Parathyroid adenoma (tissue), 2 donors: Measurements from ENCODE around the gene SLC11A2.

ENCODE experiments used
- H2AFZ ChIP-seq: fragments of 300-600 bp; sonication (generic); one replicate; pipeline ENCODE4 v1.7.0; 2017; ENCODE audit warnings: antibody characterized with exemption, mild to moderate bottlenecking
- H3K27ac ChIP-seq: fragments of 300-600 bp; sonication (generic); one replicate; pipeline ENCODE4 v1.7.0; 2017
- H3K27me3 ChIP-seq: fragments of 300-600 bp; sonication (generic); one replicate; pipeline ENCODE4 v1.7.0; 2017; ENCODE audit warnings: low read length; ENCODE audit not compliant: control insufficient read depth, insufficient read depth
- H3K36me3 ChIP-seq: fragments of 300-600 bp; sonication (generic); one replicate; pipeline ENCODE4 v1.7.0; 2017; ENCODE audit warnings: low read length; ENCODE audit not compliant: control insufficient read depth, insufficient read depth
- H3K4me1 ChIP-seq: fragments of 300-600 bp; sonication (generic); one replicate; pipeline ENCODE4 v1.7.0; 2017; ENCODE audit warnings: control low read depth
- H3K4me2 ChIP-seq: fragments of 300-600 bp; sonication (generic); one replicate; pipeline ENCODE4 v1.7.0; 2017; ENCODE audit warnings: low read length
- H3K4me3 ChIP-seq: fragments of 300-600 bp; sonication (generic); one replicate; pipeline ENCODE4 v1.7.0; 2017; ENCODE audit warnings: low read depth, low read length
- H3K79me2 ChIP-seq: fragments of 300-600 bp; sonication (generic); one replicate; pipeline ENCODE4 v1.7.0; 2017; ENCODE audit warnings: control low read depth
- H3K9ac ChIP-seq: fragments of 300-600 bp; sonication (generic); one replicate; pipeline ENCODE4 v1.7.0; 2017; ENCODE audit warnings: mild to moderate bottlenecking
- H3K9me3 ChIP-seq: fragments of 300-600 bp; sonication (generic); one replicate; pipeline ENCODE4 v1.7.0; 2017; ENCODE audit warnings: low read length; ENCODE audit not compliant: control insufficient read depth
- CTCF ChIP-seq: fragments of 300-600 bp; sonication (generic); IDR thresholded peaks from one replicate; pipeline ENCODE4 v1.7.0; 2017; ENCODE audit warnings: antibody characterized with exemption, mild to moderate bottlenecking
- donor health status: primary hyperparathyroidism.

SLC11A2 gene

GRCh38 chr12:51004504-51004903, 21.7 kb downstream of the SLC11A2 start:
- Histone ChIP-seq H3K79me2 (no peaks in the 10 kb centered on the region), H3K4me1 (peaks cover 9% of the 10 kb centered on the region), H2AFZ (no peak overlapping the region), H3K9me3 (no peaks in the 10 kb centered on the region), H3K4me2 (no peak overlapping the region), H3K4me3 (no peak overlapping the region), H3K27ac (no peak overlapping the region), H3K9ac (no peak overlapping the region), H3K36me3 (no peaks in the 10 kb centered on the region), H3K27me3 (no peaks in the 10 kb centered on the region)
- TF ChIP-seq CTCF: no peak

- H3K79me2 ChIP-seq: no peaks in the 10 kb centered on the region
- no peak overlapping the region for H3K9ac ChIP-seq
- H3K4me3 ChIP-seq: no peak overlapping the region
- no peaks in the 10 kb centered on the region for H3K36me3 ChIP-seq
- H3K9me3 ChIP-seq: no peaks in the 10 kb centered on the region
- TF ChIP-seq CTCF: no peak
- peaks cover 2% of the 10 kb centered on the region for H3K4me1 ChIP-seq
- H2AFZ ChIP-seq: no peak overlapping the region
- no peak overlapping the region for H3K4me2 ChIP-seq
- H3K27ac ChIP-seq: no peak overlapping the region
- no peaks in the 10 kb centered on the region for H3K27me3 ChIP-seq
Observed at GRCh38 chr12:51001799-51002198, 24.4 kb downstream of the SLC11A2 start.

- H3K4me3 ChIP-seq: no peak overlapping the region
- no peaks in the 10 kb centered on the region for H3K27me3 ChIP-seq
- H3K36me3 ChIP-seq: no peaks in the 10 kb centered on the region
- no peak overlapping the region for H3K4me2 ChIP-seq
- no peak overlapping the region for H2AFZ ChIP-seq
- H3K9ac ChIP-seq: no peak overlapping the region
- no peaks in the 10 kb centered on the region for H3K4me1 ChIP-seq
- H3K79me2 ChIP-seq: no peaks in the 10 kb centered on the region
- no peak overlapping the region for H3K27ac ChIP-seq
- no peak for TF ChIP-seq CTCF
- H3K9me3 ChIP-seq: no peaks in the 10 kb centered on the region
Observed at GRCh38 chr12:51000245-51000644, 25.9 kb downstream of the SLC11A2 start.

- Histone ChIP-seq H3K79me2 (no peaks in the 10 kb centered on the region), H3K4me3 (no peak overlapping the region), H3K9me3 (no peaks in the 10 kb centered on the region), H3K4me2 (no peak overlapping the region), H3K9ac (no peak overlapping the region), H2AFZ (no peak overlapping the region), H3K27ac (no peak overlapping the region), H3K4me1 (no peaks in the 10 kb centered on the region), H3K27me3 (no peaks in the 10 kb centered on the region), H3K36me3 (no peaks in the 10 kb centered on the region)
- TF ChIP-seq CTCF: no peak
Observed at GRCh38 chr12:50999093-50999492, 27.1 kb downstream of the SLC11A2 start.

- no peak overlapping the region for H2AFZ ChIP-seq
- no peaks in the 10 kb centered on the region for H3K79me2 ChIP-seq
- no peaks in the 10 kb centered on the region for H3K27me3 ChIP-seq
- no peak overlapping the region for H3K4me2 ChIP-seq
- H3K4me1 ChIP-seq: no peaks in the 10 kb centered on the region
- no peaks in the 10 kb centered on the region for H3K36me3 ChIP-seq
- H3K4me3 ChIP-seq: no peak overlapping the region
- TF ChIP-seq CTCF: no peak
- H3K27ac ChIP-seq: no peak overlapping the region
- H3K9ac ChIP-seq: no peak overlapping the region
- no peaks in the 10 kb centered on the region for H3K9me3 ChIP-seq
Observed at GRCh38 chr12:50992819-50993218, 33.4 kb downstream of the SLC11A2 start.
